HUES6 (cell line): Measurements from ENCODE around the gene ASB3.
"Not testable (repeated sequence)": the region's sequence is repeated elsewhere in the genome, so short reads cannot be mapped to it uniquely, and the experiment has no call there.

ENCODE experiments used
- H3K27ac ChIP-seq: 2 replicates; pipeline ENCODE4 v1.7.0; 2013; ENCODE audit warnings: low read depth, mild to moderate bottlenecking, low read length, inconsistent platforms
- H3K27me3 ChIP-seq: 2 replicates; pipeline ENCODE4 v1.6.1; 2013; ENCODE audit warnings: low read length; ENCODE audit not compliant: control insufficient read depth, insufficient read depth
- H3K36me3 ChIP-seq: 2 replicates; pipeline ENCODE4 v1.6.1; 2013; ENCODE audit warnings: low read length; ENCODE audit not compliant: control insufficient read depth, insufficient read depth
- H3K4me1 ChIP-seq: 2 replicates; pipeline ENCODE4 v1.6.1; 2013; ENCODE audit warnings: low read length; ENCODE audit not compliant: control insufficient read depth, insufficient read depth
- H3K4me3 ChIP-seq: 2 replicates; pipeline ENCODE4 v1.5.1; 2013; ENCODE audit warnings: low read depth, low read length
- H3K9ac ChIP-seq: one replicate; pipeline ENCODE4 v1.6.1; 2013; ENCODE audit warnings: mild to moderate bottlenecking, low read length
- H3K9me3 ChIP-seq: 2 replicates; pipeline ENCODE4 v1.6.1; 2013; ENCODE audit warnings: low read depth, low read length; ENCODE audit not compliant: control insufficient read depth, insufficient read depth

ASB3 gene

GRCh38 chr2:53765767-53766166, 21.0 kb downstream of the ASB3 start:
- no peak overlapping the region for H3K27ac ChIP-seq

GRCh38 chr2:53757206-53757605, 29.5 kb downstream of the ASB3 start:
- H3K9me3 ChIP-seq, H3K4me1 ChIP-seq, H3K4me3 ChIP-seq, H3K9ac ChIP-seq, H3K27me3 ChIP-seq, H3K27ac ChIP-seq: not testable (repeated sequence)
- H3K36me3 ChIP-seq = peaks cover 12% of the 10 kb centered on the region

More at GRCh38 chr2:53765767-53766166, 21.0 kb downstream of the ASB3 start:
- H3K4me1 ChIP-seq = peaks cover 8% of the 10 kb centered on the region; the same call in 1 of the 2 replicates
- no peaks in the 10 kb centered on the region for H3K27me3 ChIP-seq
- H3K36me3 ChIP-seq = peaks cover 16% of the 10 kb centered on the region; the same call in 1 of the 2 replicates
- no peak overlapping the region for H3K4me3 ChIP-seq
- H3K9me3 ChIP-seq = no peaks in the 10 kb centered on the region
- no peak overlapping the region for H3K9ac ChIP-seq

- no peak overlapping the region for H3K27ac ChIP-seq
- H3K9me3 ChIP-seq = no peaks in the 10 kb centered on the region
- H3K27me3 ChIP-seq = no peaks in the 10 kb centered on the region
- no peak overlapping the region for H3K9ac ChIP-seq
- peaks cover 12% of the 10 kb centered on the region for H3K36me3 ChIP-seq
- H3K4me1 ChIP-seq = no peaks in the 10 kb centered on the region
- no peak overlapping the region for H3K4me3 ChIP-seq
Observed at GRCh38 chr2:53756644-53757043, 30.1 kb downstream of the ASB3 start.

GRCh38 chr2:53755121-53755520, 31.6 kb downstream of the ASB3 start:
- H3K27ac ChIP-seq = no peak overlapping the region
- H3K4me3 ChIP-seq = no peak overlapping the region
- no peak overlapping the region for H3K9ac ChIP-seq
- H3K4me1 ChIP-seq = no peaks in the 10 kb centered on the region
- no peaks in the 10 kb centered on the region for H3K27me3 ChIP-seq
- peaks cover 12% of the 10 kb centered on the region for H3K36me3 ChIP-seq
- H3K9me3 ChIP-seq = no peaks in the 10 kb centered on the region

- Histone ChIP-seq H3K4me1 (no peaks in the 10 kb centered on the region), H3K27ac (no peak overlapping the region), H3K9ac (no peak overlapping the region), H3K36me3 (peaks cover 15% of the 10 kb centered on the region), H3K9me3 (no peaks in the 10 kb centered on the region), H3K27me3 (no peaks in the 10 kb centered on the region), H3K4me3 (no peak overlapping the region)
Observed at GRCh38 chr2:53753041-53753440, 33.7 kb downstream of the ASB3 start.

GRCh38 chr2:53752385-53752784, 34.4 kb downstream of the ASB3 start:
- Histone ChIP-seq H3K27me3 (no peaks in the 10 kb centered on the region), H3K4me1 (no peaks in the 10 kb centered on the region), H3K36me3 (peaks cover 21% of the 10 kb centered on the region), H3K27ac (no peak overlapping the region; the same call in 1 of the 2 replicates), H3K9ac (no peak overlapping the region), H3K9me3 (no peaks in the 10 kb centered on the region), H3K4me3 (no peak overlapping the region)

- H3K9me3 ChIP-seq = no peaks in the 10 kb centered on the region
- H3K4me3 ChIP-seq = no peak overlapping the region
- H3K27ac ChIP-seq = no peak overlapping the region
- H3K36me3 ChIP-seq = peaks cover 20% of the 10 kb centered on the region
- no peaks in the 10 kb centered on the region for H3K4me1 ChIP-seq
- no peaks in the 10 kb centered on the region for H3K27me3 ChIP-seq
- H3K9ac ChIP-seq = no peak overlapping the region
Observed at GRCh38 chr2:53751728-53752127, 35.0 kb downstream of the ASB3 start.

- no peaks in the 10 kb centered on the region for H3K4me1 ChIP-seq
- H3K9me3 ChIP-seq = no peaks in the 10 kb centered on the region
- peaks cover 13% of the 10 kb centered on the region for H3K36me3 ChIP-seq
- H3K27me3 ChIP-seq = no peaks in the 10 kb centered on the region
- no peak overlapping the region for H3K27ac ChIP-seq
- H3K4me3 ChIP-seq = no peak overlapping the region
- no peak overlapping the region for H3K9ac ChIP-seq
Observed at GRCh38 chr2:53750041-53750768, 36.5 kb downstream of the ASB3 start.

GRCh38 chr2:53744395-53745065, 42.2 kb downstream of the ASB3 start:
- Histone ChIP-seq H3K4me1 (no peaks in the 10 kb centered on the region), H3K27ac (no peak overlapping the region), H3K4me3 (no peak overlapping the region), H3K36me3 (peaks cover 10% of the 10 kb centered on the region), H3K27me3 (no peaks in the 10 kb centered on the region), H3K9ac (no peak overlapping the region), H3K9me3 (no peaks in the 10 kb centered on the region)

GRCh38 chr2:53740170-53740569, 46.6 kb downstream of the ASB3 start:
- Histone ChIP-seq H3K4me3 (no peak overlapping the region), H3K4me1 (no peaks in the 10 kb centered on the region), H3K9ac (no peak overlapping the region), H3K27me3 (no peaks in the 10 kb centered on the region), H3K27ac (no peak overlapping the region), H3K36me3 (no peaks in the 10 kb centered on the region; the same call in 1 of the 2 replicates), H3K9me3 (no peaks in the 10 kb centered on the region)

- no peaks in the 10 kb centered on the region for H3K4me1 ChIP-seq
- no peak overlapping the region for H3K27ac ChIP-seq
- H3K27me3 ChIP-seq = no peaks in the 10 kb centered on the region
- no peak overlapping the region for H3K9ac ChIP-seq
- peaks cover 1% of the 10 kb centered on the region; the same call in 1 of the 2 replicates for H3K36me3 ChIP-seq
- H3K9me3 ChIP-seq = no peaks in the 10 kb centered on the region
- no peak overlapping the region for H3K4me3 ChIP-seq
Observed at GRCh38 chr2:53739032-53739431, 47.7 kb downstream of the ASB3 start.
